ENCODE measurements around the gene DNAH3. TPM values are rescaled to one million over a fixed set of nuclear protein-coding genes. Genes with fewer than 3 reads are reported as not detected.
A peak's percentile ranks its signal among the peaks of the same experiment; 100 is the strongest.
"Not testable (repeated sequence)": the region's sequence is repeated elsewhere in the genome, so short reads cannot be mapped to it uniquely, and the experiment has no call there.

The DNAH3 gene, protein sequence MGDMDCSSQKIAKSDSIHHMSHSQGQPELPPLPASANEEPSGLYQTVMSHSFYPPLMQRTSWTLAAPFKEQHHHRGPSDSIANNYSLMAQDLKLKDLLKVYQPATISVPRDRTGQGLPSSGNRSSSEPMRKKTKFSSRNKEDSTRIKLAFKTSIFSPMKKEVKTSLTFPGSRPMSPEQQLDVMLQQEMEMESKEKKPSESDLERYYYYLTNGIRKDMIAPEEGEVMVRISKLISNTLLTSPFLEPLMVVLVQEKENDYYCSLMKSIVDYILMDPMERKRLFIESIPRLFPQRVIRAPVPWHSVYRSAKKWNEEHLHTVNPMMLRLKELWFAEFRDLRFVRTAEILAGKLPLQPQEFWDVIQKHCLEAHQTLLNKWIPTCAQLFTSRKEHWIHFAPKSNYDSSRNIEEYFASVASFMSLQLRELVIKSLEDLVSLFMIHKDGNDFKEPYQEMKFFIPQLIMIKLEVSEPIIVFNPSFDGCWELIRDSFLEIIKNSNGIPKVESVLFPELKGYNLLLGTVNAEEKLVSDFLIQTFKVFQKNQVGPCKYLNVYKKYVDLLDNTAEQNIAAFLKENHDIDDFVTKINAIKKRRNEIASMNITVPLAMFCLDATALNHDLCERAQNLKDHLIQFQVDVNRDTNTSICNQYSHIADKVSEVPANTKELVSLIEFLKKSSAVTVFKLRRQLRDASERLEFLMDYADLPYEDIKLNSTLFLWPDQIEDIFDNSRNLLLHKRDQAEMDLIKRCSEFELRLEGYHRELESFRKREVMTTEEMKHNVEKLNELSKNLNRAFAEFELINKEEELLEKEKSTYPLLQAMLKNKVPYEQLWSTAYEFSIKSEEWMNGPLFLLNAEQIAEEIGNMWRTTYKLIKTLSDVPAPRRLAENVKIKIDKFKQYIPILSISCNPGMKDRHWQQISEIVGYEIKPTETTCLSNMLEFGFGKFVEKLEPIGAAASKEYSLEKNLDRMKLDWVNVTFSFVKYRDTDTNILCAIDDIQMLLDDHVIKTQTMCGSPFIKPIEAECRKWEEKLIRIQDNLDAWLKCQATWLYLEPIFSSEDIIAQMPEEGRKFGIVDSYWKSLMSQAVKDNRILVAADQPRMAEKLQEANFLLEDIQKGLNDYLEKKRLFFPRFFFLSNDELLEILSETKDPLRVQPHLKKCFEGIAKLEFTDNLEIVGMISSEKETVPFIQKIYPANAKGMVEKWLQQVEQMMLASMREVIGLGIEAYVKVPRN (N-terminal part only)
- 0.89 TPM for total RNA-seq
- long read RNA-seq = 0 reads

DNA sequence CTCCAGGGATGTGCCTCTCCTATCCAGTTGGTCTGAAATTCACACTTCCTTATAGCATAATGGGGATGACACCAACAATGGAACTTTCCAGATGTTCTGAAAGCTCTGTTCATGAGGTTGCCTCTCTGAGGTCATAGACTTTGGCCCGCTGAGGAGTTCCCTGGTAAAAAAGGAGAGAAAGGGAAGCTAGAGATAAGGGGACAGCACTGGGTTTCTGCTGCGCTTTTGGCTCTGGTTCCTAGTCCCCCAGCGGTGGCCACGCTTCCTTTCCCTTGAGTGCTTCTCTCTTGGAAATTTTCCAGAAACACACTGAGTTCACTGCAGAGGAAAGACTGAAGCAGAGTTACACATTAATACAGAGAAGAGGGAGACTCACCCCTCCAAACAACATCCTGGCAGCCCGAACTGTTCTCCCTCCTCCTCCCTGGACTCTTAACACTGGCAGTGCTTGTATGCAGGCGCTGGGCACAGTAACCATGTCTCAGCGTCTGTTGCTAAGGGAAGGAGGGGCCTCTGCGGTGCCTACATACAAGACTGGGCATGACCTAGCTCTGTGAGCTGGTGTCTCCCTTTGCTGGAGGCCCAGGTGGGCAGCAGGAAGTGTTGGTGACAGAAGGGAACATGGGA, at the start of gene DNAH3:
Gene DNAH3 (minus strand): TSS at position 472 of the 627 bp plus-strand sequence. CDS start 527 bp downstream, outside the sequence.
- peak; percentile 70 for ATAC-seq (ENCODE audit: poor library complexity)
- no peak for DNase-seq
- intact Hi-C loops (cut with DNase I) = loop anchor here (10.0 kb wide), 1 partner anchor 1524 kb away; no protein-coding TSS in a partner anchor

DNA sequence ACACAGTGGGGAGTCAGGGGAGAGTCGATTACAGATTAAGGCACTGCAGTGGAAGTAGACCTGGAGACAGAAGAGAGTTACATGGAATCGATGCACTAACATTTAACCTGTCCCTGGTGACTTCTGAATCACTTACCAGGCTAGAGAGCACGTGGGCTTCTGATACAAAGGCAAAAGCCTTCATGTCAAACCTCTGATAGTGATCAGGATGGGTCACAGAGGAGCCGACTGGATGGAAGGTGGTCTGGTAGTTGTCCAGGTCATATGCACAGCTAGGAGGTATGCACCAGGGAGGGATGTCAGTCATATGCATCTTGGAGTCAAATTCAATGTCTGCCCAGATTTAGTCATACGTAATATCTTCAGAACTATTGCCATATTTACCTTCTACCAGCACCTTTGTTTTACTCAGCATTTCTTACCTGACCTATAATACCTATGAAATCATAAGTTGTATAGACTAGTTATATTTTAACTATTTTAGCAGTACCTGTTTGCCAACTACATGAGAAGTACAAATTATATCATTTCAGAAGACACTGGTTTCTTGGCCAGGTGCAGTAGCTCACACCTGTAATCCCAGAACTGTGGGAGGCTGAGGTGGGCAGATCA, 49.1 kb upstream of the DNAH3 start:
- intact Hi-C loops (cut with DNase I) = no loop called here
- DNase-seq (no peak), ATAC-seq (ENCODE audit: poor library complexity) (no peak)

DNA sequence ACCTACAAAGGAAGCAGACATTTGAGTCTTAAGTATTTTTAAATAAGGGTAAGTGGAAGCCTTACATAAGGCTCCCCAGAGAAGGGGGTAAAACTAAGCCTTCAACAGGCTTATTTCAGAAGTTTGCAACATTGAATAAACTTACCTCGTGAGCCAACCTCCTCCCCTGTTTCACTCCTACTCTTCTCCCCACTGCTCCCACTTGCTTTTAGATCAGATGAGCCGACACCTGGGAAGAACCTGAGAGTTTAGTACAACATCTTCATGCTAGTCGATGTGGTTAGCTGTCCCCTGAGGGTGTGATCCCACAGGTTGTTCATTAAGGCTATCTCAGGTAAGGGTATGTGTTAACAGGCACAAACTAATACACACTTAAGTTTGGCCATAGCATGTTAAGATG, 47.0 kb upstream of the DNAH3 start:
- no peak for DNase-seq
- intact Hi-C loops (cut with DNase I) = no loop called here
- ATAC-seq (ENCODE audit: poor library complexity) = no peak

DNA sequence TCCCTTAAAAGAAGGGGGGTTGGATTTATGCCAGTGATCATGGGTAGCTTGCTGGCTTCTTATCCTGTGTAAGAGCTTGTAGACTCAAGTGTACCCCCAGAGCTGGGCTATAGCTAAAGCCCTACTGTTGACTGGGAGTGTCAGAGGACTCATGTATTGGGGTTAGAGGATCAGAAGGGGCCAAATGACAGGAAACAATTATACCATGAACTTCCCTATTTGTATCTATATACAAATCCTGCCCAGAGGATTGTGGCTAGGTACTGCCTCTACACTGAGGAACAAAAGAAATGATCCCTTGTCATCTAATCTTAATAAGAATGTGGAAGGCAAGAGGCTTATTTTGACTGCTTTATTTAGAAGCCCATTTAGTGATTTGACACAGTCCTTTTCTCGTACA, 46.5 kb upstream of the DNAH3 start:
- ATAC-seq (ENCODE audit: poor library complexity) (no peak), DNase-seq (no peak)
- intact Hi-C loops (cut with DNase I) = no loop called here

DNA sequence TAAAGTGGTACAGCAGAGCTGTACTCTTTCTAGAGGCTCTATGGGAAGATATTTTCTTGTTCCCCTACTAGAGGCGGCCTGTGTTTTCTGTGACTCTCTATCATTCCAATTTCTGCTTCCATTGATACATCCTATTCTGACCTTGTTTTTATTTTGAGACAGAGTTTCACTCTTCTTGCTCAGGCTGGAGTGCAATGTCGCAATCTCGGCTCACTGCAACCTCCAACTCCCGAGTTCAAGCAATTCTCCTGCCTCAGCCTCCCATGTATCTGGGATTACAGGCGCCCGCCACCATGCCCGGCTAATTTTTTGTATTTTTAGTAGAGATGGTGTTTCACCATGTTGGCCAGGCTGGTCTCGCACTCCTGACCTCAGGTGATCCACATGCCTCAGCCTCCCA, 44.7 kb upstream of the DNAH3 start:
- intact Hi-C loops (cut with DNase I); ATAC-seq (ENCODE audit: poor library complexity); DNase-seq: not testable (repeated sequence)

DNA sequence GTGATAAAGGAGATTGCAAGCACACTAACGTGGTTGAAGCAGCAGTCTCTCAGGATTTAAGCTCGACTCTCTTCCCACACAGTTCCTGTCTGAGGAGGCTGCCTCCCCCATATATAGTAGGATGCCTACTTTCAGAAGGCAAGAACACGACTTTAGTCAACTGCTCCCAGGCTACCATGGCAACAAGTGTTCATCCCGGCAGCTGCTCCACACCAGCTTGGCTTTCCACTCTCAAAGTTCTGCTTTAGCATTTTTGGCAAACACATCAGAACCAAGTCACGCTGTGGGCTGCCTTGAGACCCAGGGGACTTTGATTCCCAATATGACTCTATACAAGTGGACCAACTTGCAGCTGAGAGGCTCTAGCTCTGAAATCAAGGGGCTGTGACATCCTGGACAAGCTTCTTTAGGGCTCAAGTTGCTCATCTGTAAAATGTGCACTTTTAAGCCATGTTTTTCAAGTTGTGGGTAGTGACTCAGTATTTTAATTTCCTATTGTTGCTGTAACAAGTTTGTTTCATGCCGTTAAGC, 44.2 kb upstream of the DNAH3 start:
- DNase-seq (no peak), ATAC-seq (ENCODE audit: poor library complexity) (no peak)
- intact Hi-C loops (cut with DNase I) = no loop called here

DNA sequence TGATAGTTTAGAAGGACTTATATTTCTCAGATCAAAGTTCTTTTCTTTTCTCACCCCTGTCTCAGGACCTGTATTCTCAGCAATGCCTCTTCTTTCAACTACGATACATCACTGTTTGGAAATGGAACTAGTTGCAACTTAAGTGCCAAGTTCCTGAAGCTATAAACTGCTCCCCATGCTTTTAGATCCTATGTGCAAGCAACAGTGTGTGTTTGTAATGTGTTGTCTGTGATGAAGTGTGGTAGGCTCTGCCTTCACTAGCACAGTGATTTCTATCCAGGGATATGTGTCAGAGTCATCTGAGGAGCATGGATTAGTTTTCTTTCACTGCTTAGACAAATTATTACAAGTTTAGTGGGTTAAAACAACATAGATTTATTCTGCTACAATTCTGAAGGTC, 42.3 kb upstream of the DNAH3 start:
- DNase-seq (no peak), ATAC-seq (ENCODE audit: poor library complexity) (no peak)
- intact Hi-C loops (cut with DNase I) = no loop called here

DNA sequence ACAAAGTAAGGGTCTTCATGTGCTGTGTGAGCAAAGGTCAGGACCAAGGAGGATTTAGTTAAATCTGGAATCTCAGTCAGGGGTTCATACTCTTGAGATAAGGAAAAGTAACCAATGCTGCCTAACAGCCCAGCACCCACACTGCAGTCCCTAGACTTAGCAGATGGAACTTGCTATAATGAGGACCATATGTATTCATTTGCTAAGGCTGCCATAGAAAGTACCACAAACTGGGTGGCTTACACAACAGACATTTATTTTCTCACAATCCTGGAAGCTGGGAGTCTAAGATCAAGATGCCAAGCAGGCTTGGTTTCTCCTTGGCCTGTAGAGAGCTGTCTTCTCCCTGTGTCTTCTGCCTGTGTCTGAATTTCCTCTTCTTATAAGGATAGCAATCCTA, 40.0 kb upstream of the DNAH3 start:
- intact Hi-C loops (cut with DNase I) = no loop called here
- DNase-seq (no peak), ATAC-seq (ENCODE audit: poor library complexity) (no peak)

DNA sequence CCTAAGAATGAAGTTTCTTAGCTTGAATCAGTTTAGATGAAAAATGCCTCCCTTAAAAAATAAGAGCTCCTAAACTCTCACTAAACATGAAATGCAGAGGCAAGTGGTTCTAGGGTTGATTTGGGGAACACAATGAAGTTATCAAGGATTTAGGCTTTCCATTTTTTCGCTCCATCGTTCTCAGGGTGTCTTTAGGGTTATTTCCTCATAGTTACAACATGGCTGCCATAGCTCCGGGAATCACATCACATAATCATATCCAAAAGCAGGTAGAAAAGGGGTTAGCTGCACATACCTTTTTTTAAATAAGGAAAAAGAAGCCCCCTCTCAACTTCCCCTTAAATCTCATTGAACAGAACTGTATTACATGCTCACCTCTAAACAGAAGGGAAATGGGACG, 39.4 kb upstream of the DNAH3 start:
- DNase-seq (no peak), ATAC-seq (ENCODE audit: poor library complexity) (no peak)
- intact Hi-C loops (cut with DNase I) = no loop called here

DNA sequence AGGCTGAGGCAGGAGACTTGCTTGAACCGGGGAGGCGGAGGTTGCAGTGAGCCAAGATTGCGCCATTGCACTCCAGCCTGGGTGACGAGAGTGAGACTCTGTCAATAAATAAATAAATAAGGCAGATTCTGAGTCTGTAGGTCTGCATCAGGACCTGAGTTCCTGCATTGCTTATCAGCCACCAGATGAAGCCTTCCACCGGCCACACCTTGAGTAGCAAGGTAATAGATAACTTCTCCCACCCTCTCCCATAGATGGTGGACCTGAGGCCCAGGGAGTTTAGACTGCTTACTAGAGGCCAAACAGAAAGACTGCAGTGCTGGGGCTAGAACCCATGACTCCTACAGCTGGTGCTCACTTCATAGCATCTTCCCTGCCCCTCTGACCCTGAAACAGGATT, 38.7 kb upstream of the DNAH3 start:
- no peak for DNase-seq
- intact Hi-C loops (cut with DNase I) = loop anchor here (2.0 to 10.0 kb wide), 2 partner anchors 111 to 365 kb away; no protein-coding TSS in a partner anchor
- no peak for ATAC-seq (ENCODE audit: poor library complexity)

DNA sequence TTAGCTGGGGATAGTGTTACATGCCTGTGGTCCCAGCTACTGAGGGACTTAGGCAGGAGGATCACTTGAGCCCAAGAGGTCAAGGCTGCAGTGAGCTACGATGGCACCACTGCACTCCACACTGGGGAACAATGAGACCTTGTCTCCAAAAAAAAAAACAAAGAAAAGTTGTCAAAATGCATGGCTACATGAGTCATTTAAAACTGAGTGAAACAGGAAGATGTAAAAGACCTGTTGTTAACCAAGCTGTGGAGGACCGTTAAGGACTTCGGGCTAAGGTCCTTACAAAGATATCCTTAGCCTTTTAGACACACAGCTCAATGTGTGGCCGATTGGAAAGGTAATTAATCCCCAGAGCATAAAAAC, 35.7 kb upstream of the DNAH3 start:
- intact Hi-C loops (cut with DNase I) = loop anchor here (10.0 kb wide), 1 partner anchor 368 kb away; no protein-coding TSS in a partner anchor

DNA sequence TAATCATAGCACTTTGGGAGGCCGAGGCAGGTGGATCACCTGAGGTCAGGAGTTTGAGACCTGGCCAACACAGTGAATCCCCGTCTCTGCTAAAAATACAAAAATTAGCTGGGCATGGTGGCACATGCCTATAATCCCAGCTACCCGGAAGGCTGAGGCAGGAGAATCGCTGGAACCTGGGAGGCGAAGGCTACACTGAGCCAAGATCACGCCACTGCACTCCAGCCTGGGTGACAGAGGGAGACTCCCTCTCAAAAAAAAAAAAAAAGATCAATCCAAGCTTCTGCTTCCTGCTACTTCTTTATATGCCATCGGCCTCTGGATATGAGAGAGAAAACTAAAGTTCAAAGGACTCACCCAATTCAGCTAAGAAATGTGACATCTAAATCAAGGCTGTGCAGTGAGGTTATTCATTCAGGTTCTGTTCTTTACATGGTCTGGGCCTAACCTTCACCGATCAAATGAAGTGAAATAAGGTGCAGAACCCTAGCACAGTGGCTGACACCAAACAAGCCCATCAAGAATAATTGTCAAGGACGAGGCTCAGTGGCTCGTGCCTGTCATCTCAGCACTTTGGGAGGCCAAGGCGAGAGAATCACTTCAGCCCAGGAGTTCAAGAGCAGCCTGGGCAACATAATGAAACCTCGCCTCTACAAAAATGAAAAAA, 35.1 kb upstream of the DNAH3 start:
- intact Hi-C loops (cut with DNase I) = loop anchor here (10.0 kb wide), 1 partner anchor 369 kb away; no protein-coding TSS in a partner anchor

More for the DNA sequence above, 35.7 kb upstream of the DNAH3 start:
- no peak for DNase-seq
- no peak for ATAC-seq (ENCODE audit: poor library complexity)

DNA sequence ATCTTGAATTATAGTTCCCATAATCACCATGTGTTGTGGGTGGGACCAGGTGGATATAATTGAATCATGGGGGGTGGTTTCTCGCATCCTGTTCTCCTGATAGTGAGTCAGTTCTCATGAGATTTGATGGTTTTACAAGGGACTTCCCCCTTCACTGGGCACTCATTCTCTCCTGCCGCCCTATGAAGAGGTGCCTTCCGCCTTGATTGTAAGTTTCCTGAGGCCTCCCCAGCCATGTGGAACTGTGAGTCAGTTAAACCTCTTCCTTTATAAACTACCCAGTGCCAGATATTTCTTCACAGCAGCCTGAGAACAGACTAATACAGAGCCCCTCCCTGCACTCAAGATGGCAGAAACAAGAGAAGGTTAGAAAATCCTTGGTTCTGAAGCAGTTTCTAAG, 34.2 kb upstream of the DNAH3 start:
- DNase-seq = no peak
- no peak for ATAC-seq (ENCODE audit: poor library complexity)
- intact Hi-C loops (cut with DNase I) = loop anchor here (10.0 kb wide), 1 partner anchor 370 kb away; no protein-coding TSS in a partner anchor

More for the DNA sequence above, 35.1 kb upstream of the DNAH3 start:
- DNase-seq = no peak
- no peak for ATAC-seq (ENCODE audit: poor library complexity)

DNA sequence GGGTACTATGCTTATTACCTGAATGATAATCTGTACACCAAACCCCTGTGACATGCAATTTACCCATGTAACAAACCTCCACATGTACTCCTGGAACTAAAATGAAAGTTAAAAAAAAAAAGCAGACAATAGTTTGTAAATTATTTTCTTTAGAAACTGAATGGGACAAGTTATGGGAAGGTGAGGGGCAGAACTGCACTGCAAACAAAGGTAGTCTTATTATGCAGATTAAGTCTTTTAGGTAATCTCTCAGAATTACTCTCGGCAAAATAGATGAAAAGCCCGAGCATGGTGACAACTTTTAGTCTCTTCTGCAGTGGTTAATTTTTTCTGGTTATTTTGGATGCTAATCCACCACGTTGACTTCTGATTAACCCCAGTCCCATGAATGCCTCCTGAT, 33.3 kb upstream of the DNAH3 start:
- intact Hi-C loops (cut with DNase I) = loop anchor here (10.0 kb wide), 1 partner anchor 371 kb away; no protein-coding TSS in a partner anchor
- DNase-seq (no peak), ATAC-seq (ENCODE audit: poor library complexity) (no peak)

DNA sequence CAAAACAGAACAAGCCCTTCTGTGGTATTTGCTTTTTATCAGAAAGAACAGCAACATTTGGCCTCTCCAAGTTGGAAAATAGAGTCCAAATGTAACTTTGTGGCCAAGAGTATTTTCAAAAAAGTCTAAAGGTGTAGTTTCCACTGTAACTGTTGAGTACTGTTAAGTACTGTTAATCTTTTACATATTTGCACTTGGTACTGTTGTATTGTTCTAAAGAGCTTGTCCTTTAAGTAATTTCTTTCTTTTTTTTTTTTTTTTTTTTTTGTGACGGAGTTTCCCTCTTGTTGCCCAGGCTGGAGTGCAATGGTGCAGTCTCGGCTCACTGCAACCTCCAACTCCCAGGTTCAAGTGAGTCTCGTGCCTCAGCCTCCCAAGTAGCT, 29.3 kb upstream of the DNAH3 start:
- intact Hi-C loops (cut with DNase I) = loop anchor here (10.0 kb wide), 1 partner anchor 375 kb away; no protein-coding TSS in a partner anchor
- DNase-seq = no peak
- peak; percentile 21 for ATAC-seq (ENCODE audit: poor library complexity)

DNA sequence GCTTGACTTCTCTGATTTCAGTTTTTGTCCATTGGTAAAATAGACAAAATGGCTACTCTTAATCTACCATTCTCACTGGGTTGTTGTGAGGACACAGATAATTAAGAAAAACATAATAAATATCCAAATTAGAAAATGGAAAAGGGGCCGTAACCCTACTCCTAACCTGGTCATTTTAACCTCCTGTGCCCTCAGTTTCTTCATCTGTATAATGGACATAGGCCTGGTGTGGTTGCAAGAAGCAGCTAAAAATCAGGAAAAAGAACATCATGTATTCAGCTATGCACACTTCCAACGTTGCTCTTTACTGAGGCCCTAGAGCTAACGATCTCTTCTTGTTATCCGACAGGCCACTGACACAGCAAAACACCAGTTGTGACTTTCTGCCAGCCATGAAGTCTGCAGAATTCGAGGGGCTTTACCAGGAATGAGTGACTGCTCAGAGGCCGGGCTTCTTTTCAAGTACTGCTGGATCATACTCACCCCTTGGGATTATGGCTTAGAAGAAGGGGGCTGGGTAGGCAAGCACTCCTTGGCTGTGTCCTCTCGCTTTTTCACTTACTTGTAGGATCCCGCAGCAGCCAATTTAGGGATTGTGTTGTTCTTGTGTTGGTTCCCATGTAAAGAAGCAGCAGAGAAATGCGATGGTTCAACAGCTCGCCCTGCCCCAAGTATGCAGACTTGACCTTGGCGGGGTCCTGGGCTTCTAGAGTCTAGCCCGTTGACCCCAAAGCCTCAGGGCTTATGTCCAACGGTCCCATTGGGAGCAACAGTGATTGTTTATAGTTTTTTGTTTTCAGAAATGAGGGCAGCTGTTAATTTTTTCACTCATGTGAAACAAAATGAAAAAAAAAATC, 28.7 kb upstream of the DNAH3 start:
- intact Hi-C loops (cut with DNase I) = no loop called here
- DNase-seq = peak; percentile 45
- peak; percentile 76 for ATAC-seq (ENCODE audit: poor library complexity)

All from Right ventricle myocardium superior (tissue), 1 donor.